Activated CD8-positive, alpha-beta memory T cell treated with anti-CD3 and anti-CD28 coated beads, Interleukin-2, amount 50 U/mL, for 24 hours (primary cell): ENCODE measurements around the gene CDH10.

ENCODE experiments used
- DNase-seq: peaks from one replicate; pipeline ENCODE4 v3.0.0-alpha.2; 2020; ENCODE audit errors: extremely low read depth

Gene CDH10

DNA sequence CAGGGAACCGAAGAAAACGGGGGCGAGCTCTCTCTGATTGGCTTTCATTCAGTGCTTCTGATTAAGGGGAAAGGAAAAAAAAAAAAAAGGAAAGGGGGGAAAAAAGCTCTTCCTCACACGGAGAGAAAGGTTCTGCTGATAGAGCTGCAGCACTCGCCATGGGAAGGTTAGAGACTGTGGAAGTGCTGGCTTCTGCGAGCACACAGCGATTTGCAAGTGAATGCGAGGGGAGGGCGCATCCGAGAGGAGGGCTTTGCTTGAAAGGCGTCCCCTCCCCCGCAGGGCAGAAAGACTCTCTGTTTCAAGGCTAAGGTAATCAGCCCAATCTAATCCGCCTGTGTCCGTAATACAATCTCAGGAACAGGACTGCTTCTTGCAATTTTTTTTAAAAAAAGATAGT, at the start of gene CDH10:
Gene CDH10, minus strand, starts transcription at position 218 of the 400 bp plus-strand sequence. CDS start 51,488 bp downstream, outside the sequence.
- no peak for DNase-seq

GRCh38 chr5:24693609-24694008, 48.8 kb upstream of the CDH10 start:
- no peak for DNase-seq

GRCh38 chr5:24691074-24691473, 46.3 kb upstream of the CDH10 start:
- no peak for DNase-seq

- DNase-seq = no peak
Measured at GRCh38 chr5:24681106-24681505, 36.3 kb upstream of the CDH10 start.

DNA sequence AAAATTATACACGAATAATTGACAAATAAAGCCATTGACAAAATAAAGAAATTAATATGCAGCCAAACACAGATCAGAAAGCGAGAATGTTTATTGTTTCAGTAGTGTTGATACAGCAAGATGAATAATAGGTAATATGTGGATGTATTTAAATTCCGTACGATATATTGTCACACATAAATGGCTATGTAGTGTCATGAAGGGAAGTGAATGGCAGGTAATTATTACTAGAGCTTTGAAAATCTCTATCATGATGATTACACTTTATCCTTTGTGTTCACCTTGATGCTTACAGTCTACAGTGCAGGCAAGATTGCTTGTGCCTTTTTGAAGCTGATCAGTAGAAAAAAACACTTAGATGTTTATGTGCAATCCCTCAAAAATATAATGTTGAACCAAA, 23.3 kb upstream of the CDH10 start:
- no peak for DNase-seq

GRCh38 chr5:24649531-24649930, 4.8 kb upstream of the CDH10 start:
- no peak for DNase-seq

DNA sequence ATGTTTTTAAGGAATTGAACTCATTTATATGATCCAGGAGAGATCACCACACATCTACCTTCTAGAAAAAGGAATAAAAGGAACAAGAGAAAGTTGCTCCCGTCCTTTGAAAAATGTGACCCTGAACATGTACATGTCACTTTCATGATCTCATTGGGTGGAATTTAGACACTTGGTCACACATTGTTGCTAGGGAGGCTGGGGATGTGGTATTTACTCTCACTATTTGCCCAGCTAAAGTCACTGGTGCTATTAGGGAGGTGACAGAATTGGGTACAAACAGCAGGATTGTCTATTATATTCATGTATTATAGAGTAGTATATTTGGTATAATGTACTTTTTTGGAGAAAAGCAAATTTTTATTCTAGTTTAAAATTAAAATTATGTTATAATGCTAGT, 2.1 kb upstream of the CDH10 start:
- DNase-seq = no peak

GRCh38 chr5:24645483-24645882, 705 bp upstream of the CDH10 start:
- DNase-seq = no peak

DNA sequence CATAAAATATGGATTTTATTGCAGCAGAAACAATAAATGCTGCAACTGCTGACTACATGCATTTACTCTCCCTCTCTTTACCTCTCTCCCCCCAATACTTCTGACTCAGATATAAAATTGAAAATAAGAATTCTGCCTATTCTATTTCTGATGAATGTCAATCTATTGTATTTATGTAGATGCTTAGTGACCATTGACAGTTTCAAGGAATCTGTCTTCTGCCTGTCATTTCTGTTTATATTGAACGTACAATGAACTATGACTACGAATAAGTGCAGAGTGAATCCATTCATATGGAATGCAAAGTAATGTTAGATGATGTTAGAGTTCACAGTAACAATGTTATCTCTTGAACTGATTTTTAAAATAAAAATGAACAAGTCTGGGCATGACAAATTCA, 898 bp downstream of the CDH10 start:
- DNase-seq = no peak

DNA sequence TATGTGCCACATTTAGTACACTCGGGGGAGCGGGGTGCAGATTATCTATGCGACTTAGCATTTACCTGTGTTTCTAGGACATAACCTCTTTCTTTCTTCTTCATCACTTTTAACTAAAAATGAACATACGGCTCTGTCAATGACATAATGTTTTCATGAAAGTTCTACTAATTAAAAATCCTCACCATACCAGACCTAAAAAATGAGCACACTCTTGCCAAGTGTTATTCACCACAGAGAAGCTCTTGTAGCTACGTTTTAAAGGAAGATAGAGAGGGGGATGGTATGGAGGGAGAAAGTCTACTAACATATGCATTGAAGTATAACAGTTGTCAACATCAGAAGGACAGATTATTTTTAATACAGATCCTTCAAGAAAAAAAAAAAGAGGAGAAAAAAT, 1.6 kb downstream of the CDH10 start:
- DNase-seq = no peak

- no peak for DNase-seq
Measured at GRCh38 chr5:24642022-24642421, 2.8 kb downstream of the CDH10 start.

GRCh38 chr5:24635209-24635608, 9.6 kb downstream of the CDH10 start:
- DNase-seq = no peak

GRCh38 chr5:24633715-24634325, 11.0 kb downstream of the CDH10 start:
- no peak for DNase-seq

GRCh38 chr5:24632353-24632752, 12.4 kb downstream of the CDH10 start:
- DNase-seq = no peak

DNA sequence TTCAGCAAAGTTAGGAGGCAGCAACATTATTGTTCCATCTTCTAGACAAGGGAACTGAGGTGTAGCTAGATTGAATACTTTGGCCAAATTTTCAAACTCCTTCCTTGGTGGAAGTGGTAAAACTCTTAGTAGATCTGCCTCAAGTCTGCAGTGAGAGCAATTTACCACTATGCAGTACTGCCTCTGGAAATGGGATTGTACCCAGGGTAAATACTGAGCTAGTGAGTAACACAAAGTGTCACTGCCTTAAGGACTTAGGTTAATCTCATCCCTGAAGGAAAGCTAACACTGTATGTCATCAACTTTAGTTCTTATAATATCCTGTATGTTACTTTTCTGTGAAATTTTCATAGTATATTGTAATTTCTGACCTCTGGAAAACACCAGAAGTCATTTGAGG, 13.9 kb downstream of the CDH10 start:
- DNase-seq = no peak

DNA sequence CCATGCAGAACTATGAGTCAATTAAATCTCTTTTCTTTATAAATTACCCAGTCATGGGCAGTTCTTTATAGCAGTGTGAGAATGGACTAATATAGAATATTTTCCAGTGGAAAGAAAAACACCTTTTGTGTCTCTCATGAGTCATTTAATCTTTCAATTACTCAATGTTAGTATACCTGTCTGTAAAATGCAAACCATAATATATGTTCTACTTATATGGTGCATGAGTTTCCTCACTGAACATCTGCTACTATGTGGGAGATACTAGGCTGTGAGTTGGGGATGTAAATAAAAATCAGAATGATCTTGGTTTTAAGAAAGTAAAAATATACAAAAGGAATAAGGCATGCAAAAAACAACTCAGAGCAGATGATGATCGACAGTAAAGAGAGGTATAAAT, 15.0 kb downstream of the CDH10 start:
- DNase-seq = no peak

DNA sequence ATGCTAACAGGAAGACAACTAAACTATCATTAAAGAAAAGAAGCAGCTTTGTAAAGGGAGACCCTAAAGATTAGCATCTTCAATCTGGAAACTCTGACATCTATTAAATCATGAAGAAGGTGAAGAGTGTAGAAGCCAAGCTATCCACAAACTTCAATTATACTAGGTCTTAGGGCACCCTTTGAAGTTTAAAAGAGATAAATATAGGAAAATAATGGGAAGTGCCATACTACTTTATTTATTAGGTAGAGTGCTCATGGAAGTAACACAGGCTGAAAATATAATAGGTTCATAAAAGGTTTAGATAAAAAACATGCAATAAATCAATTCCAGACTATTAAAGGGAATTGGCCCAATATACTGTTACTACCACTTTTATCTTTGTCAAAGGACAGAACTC, 19.9 kb downstream of the CDH10 start:
- DNase-seq = no peak

- no peak for DNase-seq
Measured at GRCh38 chr5:24623624-24624023, 21.2 kb downstream of the CDH10 start.

DNA sequence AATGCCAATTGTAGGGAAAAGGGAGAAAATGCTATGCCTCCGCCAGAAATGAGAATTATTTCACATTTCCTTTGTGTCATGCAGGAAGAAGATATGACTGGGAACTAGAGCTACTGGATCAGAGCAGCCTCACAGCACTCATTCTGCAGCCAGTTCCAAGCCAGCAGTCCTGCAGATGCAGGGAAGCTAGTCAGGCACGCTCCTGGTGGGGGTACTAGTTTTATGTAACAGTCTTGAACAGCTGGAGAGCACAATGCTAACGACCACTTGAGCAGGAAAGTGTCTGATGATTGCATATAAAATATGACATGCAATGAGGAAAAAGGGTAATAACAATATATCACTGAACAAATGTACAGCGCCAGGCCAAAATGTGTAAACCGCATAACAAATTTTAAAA, 21.7 kb downstream of the CDH10 start:
- no peak for DNase-seq

- DNase-seq = no peak
Measured at GRCh38 chr5:24621792-24622191, 23.0 kb downstream of the CDH10 start.

DNA sequence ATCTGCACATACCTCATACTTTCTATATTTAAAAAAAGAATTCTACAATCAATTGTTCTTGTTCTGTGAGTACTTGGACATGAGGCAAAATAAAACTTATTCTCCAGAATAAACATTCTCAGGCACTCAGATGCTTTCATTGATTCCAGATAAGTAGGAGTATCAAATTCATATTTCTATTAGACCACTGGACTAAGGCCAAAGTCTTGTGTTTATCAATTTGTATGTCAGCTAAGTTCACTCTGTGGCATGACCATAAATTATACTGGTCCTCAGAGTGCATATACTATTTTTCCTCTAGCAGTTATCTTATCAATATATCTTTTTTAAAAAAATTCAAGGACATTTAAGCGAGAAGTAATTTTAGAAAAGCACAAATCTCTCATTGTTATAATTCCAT, 28.2 kb downstream of the CDH10 start:
- DNase-seq = no peak

DNA sequence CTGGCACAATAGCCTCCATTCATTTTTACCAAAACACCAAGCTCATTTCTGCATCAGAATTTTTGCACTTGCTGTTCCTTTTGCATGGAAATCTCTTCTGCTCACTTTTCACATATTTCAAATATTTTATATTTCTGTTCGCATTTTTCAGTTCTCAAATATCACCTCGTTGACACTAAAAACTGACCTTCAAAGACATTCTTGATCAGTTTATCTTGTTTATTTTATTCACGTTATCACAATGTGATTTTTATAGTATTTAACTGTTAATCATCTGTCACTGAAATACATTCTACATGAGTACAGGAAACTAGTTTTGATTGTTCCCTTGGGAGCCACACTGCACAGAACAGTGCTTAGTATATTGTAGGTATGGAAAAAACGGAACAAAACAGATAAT, 29.6 kb downstream of the CDH10 start:
- no peak for DNase-seq

GRCh38 chr5:24609706-24610105, 35.1 kb downstream of the CDH10 start:
- DNase-seq = no peak

DNA sequence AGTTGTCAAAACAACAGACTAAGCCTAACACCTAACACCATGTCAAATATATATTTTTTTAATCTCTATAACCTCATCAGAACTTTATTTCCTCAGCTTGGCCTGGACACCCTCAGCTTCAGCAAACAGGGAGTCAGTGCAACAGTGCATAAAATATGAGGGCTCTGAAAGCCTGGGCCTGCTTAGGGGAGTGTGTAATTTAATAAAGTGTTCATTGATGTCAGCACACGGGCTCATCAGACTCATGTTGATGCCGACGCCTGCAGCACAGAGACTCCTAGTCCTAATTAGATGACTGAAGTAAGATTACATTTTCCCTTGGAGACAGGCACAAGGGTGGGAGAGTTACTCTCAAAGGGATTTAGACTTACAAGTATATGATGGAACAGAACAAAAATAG, 37.8 kb downstream of the CDH10 start:
- DNase-seq = no peak

- no peak for DNase-seq
Measured at GRCh38 chr5:24602188-24602587, 42.6 kb downstream of the CDH10 start.
